K562 (cell line): ENCODE measurements around the gene SRRT. TPM values are rescaled to one million over a fixed set of nuclear protein-coding genes. Genes with fewer than 3 reads are reported as not detected.
A peak's percentile ranks its signal among the peaks of the same experiment; 100 is the strongest.

Source experiments
- CHD4 ChIP-seq: fragments of 200-600 bp; sonication (generic); IDR thresholded peaks from 3 replicates; pipeline ENCODE4 v1.6.1; 2012; ENCODE audit warnings: low read depth, mild to moderate bottlenecking, mixed read lengths, low read length, inconsistent platforms; ENCODE audit not compliant: insufficient read depth, insufficient replicate concordance, poor library complexity, severe bottlenecking
- CREBBP ChIP-seq: IDR thresholded peaks from one replicate; pipeline ENCODE4 v1.6.1; 2012; ENCODE audit warnings: low read depth, mild to moderate bottlenecking, control low read depth, inconsistent platforms, low read length
- GATA2 ChIP-seq: sonication (generic); formaldehyde crosslinking; IDR thresholded peaks from 2 replicates; pipeline ENCODE4 v1.4.0; 2020; ENCODE audit warnings: mild to moderate bottlenecking, missing genetic modification reagents
- HDAC3 ChIP-seq: fragments of 450-650 bp; IDR thresholded peaks from 2 replicates; pipeline ENCODE4 v1.6.1; 2018; ENCODE audit warnings: borderline replicate concordance, mild to moderate bottlenecking, moderate library complexity; ENCODE audit not compliant: partially characterized antibody
- KDM5B ChIP-seq: fragments of 200-600 bp; sonication (generic); IDR thresholded peaks from 2 replicates; pipeline ENCODE4 v1.6.1; 2012; ENCODE audit warnings: low read depth, mild to moderate bottlenecking, moderate library complexity, low read length, control low read depth, inconsistent platforms; ENCODE audit not compliant: insufficient replicate concordance
- MAZ ChIP-seq, 2 experiments: fragments of 450-650 bp in 1 of 2; sonication (generic) in 1 of 2; formaldehyde crosslinking; IDR thresholded peaks in 1 of 2; conservative IDR thresholded peaks in 1 of 2; 2 replicates each; pipeline versions ENCODE4 v1.4.0 to v1.5.0; 2020; ENCODE audit warnings: mild to moderate bottlenecking in 1 of 2, missing genetic modification reagents in 1 of 2
- MCM2 ChIP-seq: fragments of 450-650 bp; IDR thresholded peaks from 2 replicates; pipeline ENCODE4 v1.6.1; 2017; ENCODE audit warnings: low read depth, mild to moderate bottlenecking
- MEF2A ChIP-seq: IDR thresholded peaks from 2 replicates; pipeline ENCODE4 v1.6.1; 2011; ENCODE audit warnings: low read depth, mild to moderate bottlenecking, low read length, moderate library complexity; ENCODE audit not compliant: control insufficient read depth
- RBM17 ChIP-seq: fragments of 200-400 bp; formaldehyde crosslinking; IDR thresholded peaks from 2 replicates; pipeline ENCODE4 v1.6.1; 2017; ENCODE audit warnings: low read depth, mild to moderate bottlenecking, low read length, borderline replicate concordance
- U2AF2 ChIP-seq: fragments of 200-400 bp; formaldehyde crosslinking; optimal IDR thresholded peaks from 2 replicates; pipeline ENCODE3; 2017; ENCODE audit warnings: low read depth, mild to moderate bottlenecking, low read length
- ZBTB8A ChIP-seq: fragments of 450-650 bp; IDR thresholded peaks from 2 replicates; pipeline ENCODE4 v1.6.1; 2018; ENCODE audit warnings: mild to moderate bottlenecking, moderate library complexity; ENCODE audit not compliant: partially characterized antibody
- ZC3H8 ChIP-seq: fragments of 450-650 bp; IDR thresholded peaks from 2 replicates; pipeline ENCODE4 v1.6.1; 2017
- ZFX ChIP-seq: sonication (generic); formaldehyde crosslinking; IDR thresholded peaks from 2 replicates; pipeline ENCODE4 v1.8.0; 2022; ENCODE audit warnings: mild to moderate bottlenecking, missing genetic modification reagents, moderate library complexity
- ZNF212 ChIP-seq: fragments of 450-650 bp; formaldehyde crosslinking; IDR thresholded peaks from 2 replicates; pipeline ENCODE4 v1.4.0; 2020; ENCODE audit warnings: mild to moderate bottlenecking
- ZNF3 ChIP-seq: fragments of 250-450 bp; sonication (Bioruptor Pico); IDR thresholded peaks from 2 replicates; pipeline ENCODE4 v1.5.0; 2021; ENCODE audit warnings: mild to moderate bottlenecking, moderate library complexity
- polyA plus RNA-seq, 8 experiments: library from polyadenylated mRNA; depleted of rRNA in 4 of 8; stranded (reverse) in 5 of 8; unstranded in 3 of 8; fragments of >200 nt; fragmentation: Nextera tagmentation in 2 of 8; fragmentation: Illumina TruSeq in 1 of 8; extraction: Ambion mirVana in 2 of 8; extraction: Trizol in 1 of 8; gene quantifications; 2 replicates each; pipeline versions ENCODE4 v1.2.1 to v1.2.3, GENCODE V29; 2011 to 2014; ENCODE audit warnings: inconsistent platforms in 1 of 8, missing spikeins in 1 of 8
- total RNA-seq, 7 experiments: library from RNA; depleted of rRNA in 6 of 7; stranded (reverse); fragments of >200 nt in 6 of 7; fragmentation: Illumina TruSeq in 2 of 7; extraction: Trizol in 2 of 7; gene quantifications; 2 replicates each; pipeline versions ENCODE4 v1.2.1 to v1.2.3, GENCODE V29; 2011 to 2021; ENCODE audit warnings: low replicate concordance in 1 of 7
- TF ChIP-seq, protein P1 (sequence below): fragments of 450-650 bp; formaldehyde crosslinking; IDR thresholded peaks from 2 replicates; pipeline ENCODE4 v1.4.0; 2020; ENCODE audit warnings: mild to moderate bottlenecking
- TF ChIP-seq, protein P2 (sequence below), 2 experiments: fragments of 150-350 bp in 1 of 2; IDR thresholded peaks; 2 replicates each; pipeline ENCODE4 v1.6.1; 2012 to 2016; ENCODE audit warnings: low read depth in 2 of 2, low read length in 2 of 2, mild to moderate bottlenecking in 1 of 2, moderate library complexity in 1 of 2
- TF ChIP-seq, protein P3 (sequence below): fragments of 450-650 bp; IDR thresholded peaks from 2 replicates; pipeline ENCODE4 v1.6.1; 2016; ENCODE audit warnings: mild to moderate bottlenecking
- TF ChIP-seq, protein P4 (sequence below): sonication (generic); formaldehyde crosslinking; IDR thresholded peaks from 2 replicates; pipeline ENCODE4 v1.5.0; 2020; ENCODE audit warnings: missing genetic modification reagents

SRRT gene
- total and polyA plus RNA-seq, 9 of the 15 experiments (the other 6 are each of a cell fraction or from before 2014, with no cell fraction given): 10.3 to 263 (median 84.4) TPM

DNA sequence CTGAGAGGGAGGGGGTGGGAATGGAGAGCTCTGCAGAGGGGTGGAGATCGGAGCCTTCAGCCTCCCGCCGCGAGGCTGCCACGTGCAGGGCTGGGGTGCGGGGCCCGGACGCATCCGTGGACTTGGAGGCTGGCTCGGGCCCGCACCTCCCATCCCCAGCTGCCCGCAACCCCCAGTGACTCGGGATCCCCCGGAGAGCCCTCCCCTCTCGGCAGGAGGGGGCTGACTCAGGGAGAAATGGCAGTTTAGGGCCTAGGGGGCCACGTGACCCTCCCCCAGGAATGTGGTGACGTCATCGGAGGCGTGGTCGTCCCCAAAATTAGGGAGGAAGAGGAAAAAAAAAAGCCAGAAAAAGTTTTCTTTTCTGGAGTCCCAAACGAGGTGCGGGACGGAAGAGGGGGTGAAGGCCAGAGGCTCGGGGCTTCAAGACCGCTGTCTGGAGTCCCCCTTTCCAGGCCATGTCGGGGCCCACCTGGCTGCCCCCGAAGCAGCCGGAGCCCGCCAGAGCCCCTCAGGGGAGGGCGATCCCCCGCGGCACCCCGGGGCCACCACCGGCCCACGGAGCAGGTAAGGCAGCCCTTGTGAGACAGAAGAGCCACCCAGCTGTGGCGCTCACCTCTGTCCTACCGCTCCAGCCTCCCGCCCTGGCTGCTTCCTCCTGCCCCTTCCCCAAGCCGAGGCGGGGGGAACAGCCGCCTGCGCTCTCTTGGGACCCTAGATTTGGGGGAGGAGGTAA lies 7.7 kb upstream of the SRRT start, which contains the start of gene TRIP6 (continued):
- TF ChIP-seq GATA2 (CRISPR knock-in tag) (no peak), RBM17 (no peak), ZBTB8A (no peak), MEF2A (no peak), MCM2 (no peak), ZNF3 (CRISPR knock-in tag) (no peak), ZC3H8 (no peak), ZFX (CRISPR knock-in tag) (peak; percentile 89), ZNF212 (CRISPR knock-in tag) (no peak), KDM5B (peak; percentile 58), HDAC3 (no peak), CHD4 (no peak), CREBBP (no peak), MAZ (CRISPR knock-in tag; conservative IDR thresholded peaks at IDR 0.05 in 1 of 2, IDR thresholded peaks at IDR 0.05 in 1 of 2) (peak; percentile 95 to 99), U2AF2 (no peak)
- TF ChIP-seq, protein P1, sequence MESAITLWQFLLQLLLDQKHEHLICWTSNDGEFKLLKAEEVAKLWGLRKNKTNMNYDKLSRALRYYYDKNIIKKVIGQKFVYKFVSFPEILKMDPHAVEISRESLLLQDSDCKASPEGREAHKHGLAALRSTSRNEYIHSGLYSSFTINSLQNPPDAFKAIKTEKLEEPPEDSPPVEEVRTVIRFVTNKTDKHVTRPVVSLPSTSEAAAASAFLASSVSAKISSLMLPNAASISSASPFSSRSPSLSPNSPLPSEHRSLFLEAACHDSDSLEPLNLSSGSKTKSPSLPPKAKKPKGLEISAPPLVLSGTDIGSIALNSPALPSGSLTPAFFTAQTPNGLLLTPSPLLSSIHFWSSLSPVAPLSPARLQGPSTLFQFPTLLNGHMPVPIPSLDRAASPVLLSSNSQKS: no peak
- TF ChIP-seq, protein P2, sequence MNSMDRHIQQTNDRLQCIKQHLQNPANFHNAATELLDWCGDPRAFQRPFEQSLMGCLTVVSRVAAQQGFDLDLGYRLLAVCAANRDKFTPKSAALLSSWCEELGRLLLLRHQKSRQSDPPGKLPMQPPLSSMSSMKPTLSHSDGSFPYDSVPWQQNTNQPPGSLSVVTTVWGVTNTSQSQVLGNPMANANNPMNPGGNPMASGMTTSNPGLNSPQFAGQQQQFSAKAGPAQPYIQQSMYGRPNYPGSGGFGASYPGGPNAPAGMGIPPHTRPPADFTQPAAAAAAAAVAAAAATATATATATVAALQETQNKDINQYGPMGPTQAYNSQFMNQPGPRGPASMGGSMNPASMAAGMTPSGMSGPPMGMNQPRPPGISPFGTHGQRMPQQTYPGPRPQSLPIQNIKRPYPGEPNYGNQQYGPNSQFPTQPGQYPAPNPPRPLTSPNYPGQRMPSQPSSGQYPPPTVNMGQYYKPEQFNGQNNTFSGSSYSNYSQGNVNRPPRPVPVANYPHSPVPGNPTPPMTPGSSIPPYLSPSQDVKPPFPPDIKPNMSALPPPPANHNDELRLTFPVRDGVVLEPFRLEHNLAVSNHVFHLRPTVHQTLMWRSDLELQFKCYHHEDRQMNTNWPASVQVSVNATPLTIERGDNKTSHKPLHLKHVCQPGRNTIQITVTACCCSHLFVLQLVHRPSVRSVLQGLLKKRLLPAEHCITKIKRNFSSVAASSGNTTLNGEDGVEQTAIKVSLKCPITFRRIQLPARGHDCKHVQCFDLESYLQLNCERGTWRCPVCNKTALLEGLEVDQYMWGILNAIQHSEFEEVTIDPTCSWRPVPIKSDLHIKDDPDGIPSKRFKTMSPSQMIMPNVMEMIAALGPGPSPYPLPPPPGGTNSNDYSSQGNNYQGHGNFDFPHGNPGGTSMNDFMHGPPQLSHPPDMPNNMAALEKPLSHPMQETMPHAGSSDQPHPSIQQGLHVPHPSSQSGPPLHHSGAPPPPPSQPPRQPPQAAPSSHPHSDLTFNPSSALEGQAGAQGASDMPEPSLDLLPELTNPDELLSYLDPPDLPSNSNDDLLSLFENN (IDR thresholded peaks at IDR 0.05; ENCODE audit: low read depth in 2 of 2, low read length in 2 of 2): no peak
- TF ChIP-seq, protein P3, sequence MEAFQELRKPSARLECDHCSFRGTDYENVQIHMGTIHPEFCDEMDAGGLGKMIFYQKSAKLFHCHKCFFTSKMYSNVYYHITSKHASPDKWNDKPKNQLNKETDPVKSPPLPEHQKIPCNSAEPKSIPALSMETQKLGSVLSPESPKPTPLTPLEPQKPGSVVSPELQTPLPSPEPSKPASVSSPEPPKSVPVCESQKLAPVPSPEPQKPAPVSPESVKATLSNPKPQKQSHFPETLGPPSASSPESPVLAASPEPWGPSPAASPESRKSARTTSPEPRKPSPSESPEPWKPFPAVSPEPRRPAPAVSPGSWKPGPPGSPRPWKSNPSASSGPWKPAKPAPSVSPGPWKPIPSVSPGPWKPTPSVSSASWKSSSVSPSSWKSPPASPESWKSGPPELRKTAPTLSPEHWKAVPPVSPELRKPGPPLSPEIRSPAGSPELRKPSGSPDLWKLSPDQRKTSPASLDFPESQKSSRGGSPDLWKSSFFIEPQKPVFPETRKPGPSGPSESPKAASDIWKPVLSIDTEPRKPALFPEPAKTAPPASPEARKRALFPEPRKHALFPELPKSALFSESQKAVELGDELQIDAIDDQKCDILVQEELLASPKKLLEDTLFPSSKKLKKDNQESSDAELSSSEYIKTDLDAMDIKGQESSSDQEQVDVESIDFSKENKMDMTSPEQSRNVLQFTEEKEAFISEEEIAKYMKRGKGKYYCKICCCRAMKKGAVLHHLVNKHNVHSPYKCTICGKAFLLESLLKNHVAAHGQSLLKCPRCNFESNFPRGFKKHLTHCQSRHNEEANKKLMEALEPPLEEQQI: no peak
- TF ChIP-seq, protein P4, sequence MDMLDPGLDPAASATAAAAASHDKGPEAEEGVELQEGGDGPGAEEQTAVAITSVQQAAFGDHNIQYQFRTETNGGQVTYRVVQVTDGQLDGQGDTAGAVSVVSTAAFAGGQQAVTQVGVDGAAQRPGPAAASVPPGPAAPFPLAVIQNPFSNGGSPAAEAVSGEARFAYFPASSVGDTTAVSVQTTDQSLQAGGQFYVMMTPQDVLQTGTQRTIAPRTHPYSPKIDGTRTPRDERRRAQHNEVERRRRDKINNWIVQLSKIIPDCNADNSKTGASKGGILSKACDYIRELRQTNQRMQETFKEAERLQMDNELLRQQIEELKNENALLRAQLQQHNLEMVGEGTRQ (CRISPR knock-in tag): peak; percentile 98
